Subcutaneous adipose tissue (tissue), 4 donors: ENCODE results near the gene PIK3R2. TPM values are rescaled to one million over a fixed set of nuclear protein-coding genes. Genes with fewer than 3 reads are reported as not detected.

Experiments
- CTCF ChIP-seq: fragments of 450-650 bp; IDR thresholded peaks from one replicate; pipeline ENCODE4 v1.5.1; 2016; ENCODE audit warnings: low read depth, mild to moderate bottlenecking, control low read depth, antibody characterized with exemption, moderate library complexity
- total RNA-seq, 4 donors: library from RNA; depleted of rRNA; stranded (reverse); fragments of >200 nt; gene quantifications; one replicate each; pipeline ENCODE4 v1.1.0, GENCODE V29; 2016

Gene PIK3R2
- total RNA-seq, 4 donors from 2014 or later, result 4.7 to 10.0 (median 7.0) TPM

GRCh38 chr19:18179957-18180356 is 27.0 kb downstream of the PIK3R2 start:
- no peak for TF ChIP-seq CTCF

GRCh38 chr19:18183529-18183928 is 30.6 kb downstream of the PIK3R2 start:
- no peak for TF ChIP-seq CTCF

GRCh38 chr19:18185538-18185937 is 32.6 kb downstream of the PIK3R2 start:
- no peak for TF ChIP-seq CTCF

GRCh38 chr19:18190278-18190677 is 37.3 kb downstream of the PIK3R2 start:
- TF ChIP-seq CTCF, result no peak

- TF ChIP-seq CTCF, result no peak
Measured at GRCh38 chr19:18191640-18192062, 38.7 kb downstream of the PIK3R2 start.

- TF ChIP-seq CTCF, result no peak
Measured at GRCh38 chr19:18192673-18193387, 39.9 kb downstream of the PIK3R2 start, which contains the start of gene MPV17L2. Gene MPV17L2, plus strand, starts transcription at chr19:18193218. Its CDS starts 64 bp downstream, at chr19:18193282.

GRCh38 chr19:18193388-18194180 is 40.6 kb downstream of the PIK3R2 start:
- TF ChIP-seq CTCF, result no peak
